ENCODE measurements around the gene BORCS8. TPM values are rescaled to one million over a fixed set of nuclear protein-coding genes. Genes with fewer than 3 reads are reported as not detected.

Gene BORCS8
- 10 to 100 TPM in 2 of 4 donors, 1 to 10 TPM in 2; 4.4 to 15.2 (median 10.9) TPM for total RNA-seq

DNA sequence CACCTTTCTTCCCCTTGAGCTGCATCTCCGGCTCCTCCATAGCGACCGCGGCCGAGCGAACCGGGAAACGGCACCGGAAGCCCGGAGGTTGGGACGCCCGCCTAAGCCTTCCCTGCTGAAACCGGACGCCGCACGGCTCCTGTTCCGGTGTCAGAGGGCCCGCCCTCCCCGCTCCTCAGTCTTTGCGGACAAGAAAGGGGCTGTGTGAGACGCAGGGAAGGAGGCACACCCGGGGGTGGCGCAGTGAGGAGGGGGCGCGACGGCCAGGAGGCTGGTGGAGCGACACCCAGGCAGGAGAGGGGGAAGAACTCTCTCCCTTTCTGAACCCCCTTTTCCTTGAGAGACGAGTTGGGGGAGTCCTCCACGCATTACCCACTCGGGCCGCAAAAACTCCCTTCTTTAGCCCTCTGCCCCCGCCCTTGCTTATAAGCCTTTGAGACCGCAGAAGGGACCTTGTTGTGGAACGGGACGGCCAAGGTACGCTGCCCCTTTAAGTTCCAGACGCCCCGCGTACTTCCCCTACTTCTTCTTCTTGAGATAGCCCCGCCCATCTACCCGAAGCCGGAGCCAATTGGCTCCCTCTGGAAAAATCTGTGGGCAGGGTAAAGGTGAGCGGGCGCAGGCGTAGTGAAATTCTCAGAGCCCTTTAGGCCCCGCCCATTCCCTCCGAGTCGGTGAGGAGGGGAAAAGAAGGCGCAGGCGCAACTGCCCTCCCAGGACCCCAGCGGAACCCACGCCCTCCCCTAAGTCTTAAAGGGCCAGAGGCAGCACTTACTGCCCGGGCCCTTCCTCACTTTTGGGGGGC lies at the start of gene BORCS8, which contains the start of gene RFXANK:
BORCS8 (minus strand) TSS at position 75 of the 805 bp plus-strand sequence; CDS start at position 40, 35 bp downstream.
RFXANK (plus strand) TSS at position 181 of the 805 bp plus-strand sequence. CDS start 1,689 bp downstream, outside the sequence.
- peak; percentile 100 for DNase-seq (ENCODE audit: low spot score in 2 of 2)
- WGBS, 2 donors: 0 to 1% methylated on average over 52 to 53 of the region's 53 CpGs
- H3K4me3 ChIP-seq (ENCODE audit: low read depth, poor library complexity, severe bottlenecking): peak within 1 kb of the TSS; percentile 89
- TF ChIP-seq, protein P1, sequence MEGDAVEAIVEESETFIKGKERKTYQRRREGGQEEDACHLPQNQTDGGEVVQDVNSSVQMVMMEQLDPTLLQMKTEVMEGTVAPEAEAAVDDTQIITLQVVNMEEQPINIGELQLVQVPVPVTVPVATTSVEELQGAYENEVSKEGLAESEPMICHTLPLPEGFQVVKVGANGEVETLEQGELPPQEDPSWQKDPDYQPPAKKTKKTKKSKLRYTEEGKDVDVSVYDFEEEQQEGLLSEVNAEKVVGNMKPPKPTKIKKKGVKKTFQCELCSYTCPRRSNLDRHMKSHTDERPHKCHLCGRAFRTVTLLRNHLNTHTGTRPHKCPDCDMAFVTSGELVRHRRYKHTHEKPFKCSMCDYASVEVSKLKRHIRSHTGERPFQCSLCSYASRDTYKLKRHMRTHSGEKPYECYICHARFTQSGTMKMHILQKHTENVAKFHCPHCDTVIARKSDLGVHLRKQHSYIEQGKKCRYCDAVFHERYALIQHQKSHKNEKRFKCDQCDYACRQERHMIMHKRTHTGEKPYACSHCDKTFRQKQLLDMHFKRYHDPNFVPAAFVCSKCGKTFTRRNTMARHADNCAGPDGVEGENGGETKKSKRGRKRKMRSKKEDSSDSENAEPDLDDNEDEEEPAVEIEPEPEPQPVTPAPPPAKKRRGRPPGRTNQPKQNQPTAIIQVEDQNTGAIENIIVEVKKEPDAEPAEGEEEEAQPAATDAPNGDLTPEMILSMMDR (IDR thresholded peaks at IDR 0.05): no peak
- no peak for TF ChIP-seq POLR2A (IDR thresholded peaks at IDR 0.05)
- intact Hi-C loops (cut with DNase I; ENCODE audit: low total_unique reads): no loop called here

DNA sequence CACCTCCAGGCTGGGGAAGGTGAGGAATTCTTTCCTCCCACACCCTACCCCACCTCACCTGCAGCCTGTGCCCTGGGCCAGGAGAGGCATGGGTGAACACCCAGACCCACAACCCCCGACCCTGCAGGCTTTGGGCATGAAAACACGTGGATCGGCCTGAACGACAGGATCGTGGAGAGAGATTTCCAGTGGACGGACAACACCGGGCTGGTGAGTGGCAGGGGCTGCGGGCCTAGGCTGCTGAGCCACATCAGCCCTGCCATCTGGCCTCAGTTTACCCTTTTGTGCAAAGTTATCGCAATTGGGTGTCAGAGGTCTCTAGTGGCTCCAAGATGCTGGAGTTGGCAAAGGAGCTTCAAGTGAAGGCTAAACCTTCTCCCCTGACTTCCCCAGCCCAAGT lies 48.5 kb upstream of the BORCS8 start:
- TF ChIP-seq, protein P1 (IDR thresholded peaks at IDR 0.05): no peak
- TF ChIP-seq POLR2A (IDR thresholded peaks at IDR 0.05): no peak
- intact Hi-C loops (cut with DNase I; ENCODE audit: low total_unique reads): no loop called here
- no peak overlapping the region for H3K4me3 ChIP-seq (ENCODE audit: low read depth, poor library complexity, severe bottlenecking)
- WGBS, 2 donors: 67 to 85% methylated on average over 9 of the region's 9 CpGs
- no peak for DNase-seq (ENCODE audit: low spot score in 2 of 2)

DNA sequence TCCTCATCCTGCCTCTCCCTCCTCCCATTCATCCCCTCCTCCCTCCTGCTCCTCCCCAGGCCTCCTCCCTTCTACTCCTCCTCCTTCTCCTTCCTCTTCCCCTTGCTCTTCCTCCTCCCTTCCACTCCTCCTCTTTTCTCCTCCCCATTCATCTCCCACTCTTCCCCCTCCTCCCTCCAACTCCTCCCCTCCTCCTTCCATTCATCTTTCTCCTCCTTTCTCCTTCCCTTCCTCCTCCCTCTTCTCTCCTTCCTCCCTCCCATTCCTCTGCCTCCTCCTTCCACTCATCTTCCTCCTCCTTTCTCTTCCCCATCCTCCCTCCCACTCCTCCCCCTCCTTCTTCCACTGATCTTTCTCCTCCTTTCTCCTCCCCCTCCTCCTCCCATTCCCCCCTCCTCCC lies 47.7 kb upstream of the BORCS8 start:
- DNase-seq (ENCODE audit: low spot score in 2 of 2): no peak
- TF ChIP-seq, protein P1 (IDR thresholded peaks at IDR 0.05): no peak
- TF ChIP-seq POLR2A (IDR thresholded peaks at IDR 0.05): no peak

DNA sequence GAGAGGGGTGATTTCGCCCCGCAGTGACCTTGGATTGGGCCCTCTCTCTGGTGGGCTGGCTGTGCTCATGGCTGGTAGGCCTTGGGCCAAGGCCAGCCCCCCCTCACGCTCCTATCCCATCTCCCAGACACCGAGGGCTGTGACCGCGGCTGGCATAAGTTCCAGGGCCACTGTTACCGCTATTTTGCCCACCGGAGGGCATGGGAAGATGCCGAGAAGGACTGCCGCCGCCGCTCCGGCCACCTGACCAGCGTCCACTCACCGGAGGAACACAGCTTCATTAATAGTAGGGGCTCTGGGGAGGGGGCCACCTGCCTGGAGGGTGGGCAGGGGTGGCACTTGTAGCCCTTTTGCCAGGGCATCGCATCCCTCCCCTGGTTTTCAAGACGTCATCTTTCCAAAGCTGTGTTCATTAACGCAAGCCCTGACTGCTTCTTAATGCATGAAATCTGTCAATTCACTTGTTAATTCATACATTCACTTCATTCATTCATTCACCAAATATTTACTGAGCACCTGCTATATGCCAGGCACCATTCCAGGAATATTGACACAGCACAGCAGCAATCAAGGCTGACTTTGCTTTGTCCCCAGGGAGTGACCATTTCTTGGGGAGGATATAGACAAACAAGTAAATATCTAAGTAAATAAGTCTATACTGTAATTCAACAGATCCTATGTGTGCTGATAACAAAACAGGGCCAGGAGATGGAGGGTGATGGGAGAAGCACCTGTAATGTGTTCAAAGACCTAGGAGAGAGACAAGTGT lies 46.4 kb upstream of the BORCS8 start:
- WGBS, 2 donors: 76 to 83% methylated on average over 11 to 18 of the region's 18 CpGs
- no peak for TF ChIP-seq POLR2A (IDR thresholded peaks at IDR 0.05)
- TF ChIP-seq, protein P1 (IDR thresholded peaks at IDR 0.05): no peak
- intact Hi-C loops (cut with DNase I; ENCODE audit: low total_unique reads): no loop called here
- no peak for DNase-seq (ENCODE audit: low spot score in 2 of 2)
- H3K4me3 ChIP-seq (ENCODE audit: low read depth, poor library complexity, severe bottlenecking): no peak overlapping the region

More for the DNA sequence above, 47.7 kb upstream of the BORCS8 start:
- H3K4me3 ChIP-seq (ENCODE audit: low read depth, poor library complexity, severe bottlenecking): no peak overlapping the region
- intact Hi-C loops (cut with DNase I; ENCODE audit: low total_unique reads): no loop called here

DNA sequence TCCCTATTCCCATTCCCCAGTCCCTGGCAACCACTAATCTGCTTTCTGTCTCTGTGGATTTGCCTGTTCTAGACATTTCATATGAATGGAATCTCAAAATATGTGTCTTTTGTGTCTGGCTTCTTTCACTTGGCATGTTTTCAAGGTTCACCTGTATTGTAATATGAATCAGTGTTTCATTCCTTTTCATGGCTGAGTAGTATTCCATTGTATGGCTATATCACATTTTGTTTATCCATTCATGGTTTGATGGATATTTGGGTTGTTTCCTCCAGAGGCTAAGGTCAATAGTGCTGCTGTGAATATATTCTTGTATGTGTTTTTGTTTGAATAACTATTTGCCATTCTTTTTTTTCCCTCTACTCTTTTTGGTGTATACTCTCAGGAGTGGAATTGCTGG lies 44.2 kb upstream of the BORCS8 start:
- TF ChIP-seq, protein P1 (IDR thresholded peaks at IDR 0.05): no peak
- TF ChIP-seq POLR2A (IDR thresholded peaks at IDR 0.05): no peak
- no peak for DNase-seq (ENCODE audit: low spot score in 2 of 2)
- H3K4me3 ChIP-seq (ENCODE audit: low read depth, poor library complexity, severe bottlenecking): no peak overlapping the region
- intact Hi-C loops (cut with DNase I; ENCODE audit: low total_unique reads): no loop called here
